SU-DHL-6 (cell line): ENCODE results near the gene KIRREL2.

Source experiments
- H2AFZ ChIP-seq: fragments of 200-600 bp; sonication (generic); 2 replicates; pipeline ENCODE4 v1.6.1; 2014; ENCODE audit warnings: low read depth, mild to moderate bottlenecking, moderate library complexity, mixed read lengths, antibody characterized with exemption, low read length; ENCODE audit not compliant: severe bottlenecking
- H3F3A ChIP-seq: fragments of 200-600 bp; shearing (Covaris generic); 2 replicates; pipeline ENCODE4 v1.6.0; 2016; ENCODE audit warnings: antibody characterized with exemption, mild to moderate bottlenecking; ENCODE audit not compliant: insufficient read depth
- H3K27ac ChIP-seq: fragments of 200-600 bp; sonication (generic); 2 replicates; pipeline ENCODE4 v1.5.1; 2016; ENCODE audit warnings: low read depth, mild to moderate bottlenecking, low read length, moderate library complexity, mixed read lengths
- H3K27me3 ChIP-seq: fragments of 200-600 bp; sonication (generic), shearing (Covaris generic); 2 replicates; pipeline ENCODE4 v1.6.0; 2014; ENCODE audit warnings: mild to moderate bottlenecking, low read length
- H3K36me3 ChIP-seq: fragments of 200-600 bp; sonication (generic); 2 replicates; pipeline ENCODE4 v1.6.1; 2014; ENCODE audit warnings: mild to moderate bottlenecking, low read length, mixed read lengths
- H3K4me2 ChIP-seq: fragments of 300-600, 200-600 bp; shearing (Covaris generic), sonication (generic); 2 replicates; pipeline ENCODE4 v1.6.0; 2014; ENCODE audit warnings: low read length, low read depth, mild to moderate bottlenecking; ENCODE audit not compliant: poor library complexity, severe bottlenecking
- H3K4me3 ChIP-seq: fragments of 200-600 bp; sonication (generic); 2 replicates; pipeline ENCODE4 v1.5.1; 2014; ENCODE audit warnings: antibody characterized with exemption, low read length, mild to moderate bottlenecking, mixed read lengths; ENCODE audit not compliant: insufficient read depth, poor library complexity, severe bottlenecking
- H3K79me2 ChIP-seq: fragments of 200-600 bp; sonication (generic); 2 replicates; pipeline ENCODE4 v1.6.1; 2014; ENCODE audit warnings: mild to moderate bottlenecking, low read length, moderate library complexity; ENCODE audit not compliant: insufficient read depth
- H3K9ac ChIP-seq: fragments of 200-600 bp; sonication (generic); 2 replicates; pipeline ENCODE4 v1.7.0; 2014; ENCODE audit warnings: mild to moderate bottlenecking, low read length
- H3K9me2 ChIP-seq: fragments of 200-600 bp; sonication (generic); replicated peaks from 2 replicates; pipeline ENCODE4 v1.6.1; 2014; ENCODE audit warnings: low read length; ENCODE audit not compliant: insufficient read depth
- H3K9me3 ChIP-seq: fragments of 200-600 bp; sonication (generic); 2 replicates; pipeline ENCODE4 v1.6.1; 2014; ENCODE audit warnings: low read length, mixed read lengths; ENCODE audit not compliant: insufficient read depth
- H4K20me1 ChIP-seq: fragments of 200-600 bp; sonication (generic); 2 replicates; pipeline ENCODE4 v1.6.1; 2014; ENCODE audit warnings: low read depth, mild to moderate bottlenecking, antibody characterized with exemption, low read length, moderate library complexity, mixed read lengths
- EZH2phosphoT487 ChIP-seq: fragments of 200-600 bp; sonication (generic), shearing (Covaris generic); conservative IDR thresholded peaks from 2 replicates; pipeline ENCODE4 v1.6.1; 2018; ENCODE audit warnings: mild to moderate bottlenecking, antibody characterized with exemption, low read length, moderate library complexity, mixed read lengths
- TF ChIP-seq, protein P1 (sequence below): fragments of 200-600 bp; sonication (generic); IDR thresholded peaks from one replicate; pipeline ENCODE4 v1.5.1; 2017; ENCODE audit warnings: antibody characterized with exemption, mild to moderate bottlenecking, low read length, moderate library complexity; ENCODE audit not compliant: insufficient read depth, poor library complexity, severe bottlenecking

The KIRREL2 gene

GRCh38 chr19:35901854-35902661 lies 45.3 kb downstream of the KIRREL2 start, which contains the start of gene HCST:
Gene HCST, plus strand, starts transcription at chr19:35902529. Its CDS starts 65 bp downstream, at chr19:35902594.
- Histone ChIP-seq H2AFZ (peak within 1 kb of the TSS; percentile 38), H3K36me3 (peaks cover 5% of the 10 kb centered on the region), H3K9ac (peak within 1 kb of the TSS; percentile 99), H3K27me3 (no peaks in the 10 kb centered on the region), H3F3A (peaks cover 46% of the 10 kb centered on the region), H3K79me2 (peaks cover 16% of the 10 kb centered on the region), H4K20me1 (no peaks in the 10 kb centered on the region), H3K9me3 (no peaks in the 10 kb centered on the region), H3K4me3 (peak within 1 kb of the TSS; percentile 50), H3K27ac (peak within 1 kb of the TSS; percentile 98), H3K4me2 (peak within 1 kb of the TSS; percentile 73), H3K9me2 (no peaks in the 10 kb centered on the region)
- TF ChIP-seq EZH2phosphoT487: no peak
- TF ChIP-seq, protein P1, sequence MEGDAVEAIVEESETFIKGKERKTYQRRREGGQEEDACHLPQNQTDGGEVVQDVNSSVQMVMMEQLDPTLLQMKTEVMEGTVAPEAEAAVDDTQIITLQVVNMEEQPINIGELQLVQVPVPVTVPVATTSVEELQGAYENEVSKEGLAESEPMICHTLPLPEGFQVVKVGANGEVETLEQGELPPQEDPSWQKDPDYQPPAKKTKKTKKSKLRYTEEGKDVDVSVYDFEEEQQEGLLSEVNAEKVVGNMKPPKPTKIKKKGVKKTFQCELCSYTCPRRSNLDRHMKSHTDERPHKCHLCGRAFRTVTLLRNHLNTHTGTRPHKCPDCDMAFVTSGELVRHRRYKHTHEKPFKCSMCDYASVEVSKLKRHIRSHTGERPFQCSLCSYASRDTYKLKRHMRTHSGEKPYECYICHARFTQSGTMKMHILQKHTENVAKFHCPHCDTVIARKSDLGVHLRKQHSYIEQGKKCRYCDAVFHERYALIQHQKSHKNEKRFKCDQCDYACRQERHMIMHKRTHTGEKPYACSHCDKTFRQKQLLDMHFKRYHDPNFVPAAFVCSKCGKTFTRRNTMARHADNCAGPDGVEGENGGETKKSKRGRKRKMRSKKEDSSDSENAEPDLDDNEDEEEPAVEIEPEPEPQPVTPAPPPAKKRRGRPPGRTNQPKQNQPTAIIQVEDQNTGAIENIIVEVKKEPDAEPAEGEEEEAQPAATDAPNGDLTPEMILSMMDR: no peak

- Histone ChIP-seq H3K9ac (peak overlapping the region; percentile 99), H4K20me1 (no peaks in the 10 kb centered on the region), H3K27ac (peak overlapping the region; percentile 98), H2AFZ (no peak overlapping the region), H3K4me2 (peak overlapping the region; percentile 73), H3K4me3 (peak overlapping the region; percentile 50), H3K9me3 (no peaks in the 10 kb centered on the region), H3K79me2 (peaks cover 16% of the 10 kb centered on the region), H3F3A (peaks cover 46% of the 10 kb centered on the region), H3K9me2 (no peaks in the 10 kb centered on the region), H3K36me3 (peaks cover 3% of the 10 kb centered on the region; the same call in 1 of the 2 replicates), H3K27me3 (no peaks in the 10 kb centered on the region)
- TF ChIP-seq, protein P1: no peak
- TF ChIP-seq EZH2phosphoT487: no peak
Observed at GRCh38 chr19:35902870-35903475, 46.3 kb downstream of the KIRREL2 start.

DNA sequence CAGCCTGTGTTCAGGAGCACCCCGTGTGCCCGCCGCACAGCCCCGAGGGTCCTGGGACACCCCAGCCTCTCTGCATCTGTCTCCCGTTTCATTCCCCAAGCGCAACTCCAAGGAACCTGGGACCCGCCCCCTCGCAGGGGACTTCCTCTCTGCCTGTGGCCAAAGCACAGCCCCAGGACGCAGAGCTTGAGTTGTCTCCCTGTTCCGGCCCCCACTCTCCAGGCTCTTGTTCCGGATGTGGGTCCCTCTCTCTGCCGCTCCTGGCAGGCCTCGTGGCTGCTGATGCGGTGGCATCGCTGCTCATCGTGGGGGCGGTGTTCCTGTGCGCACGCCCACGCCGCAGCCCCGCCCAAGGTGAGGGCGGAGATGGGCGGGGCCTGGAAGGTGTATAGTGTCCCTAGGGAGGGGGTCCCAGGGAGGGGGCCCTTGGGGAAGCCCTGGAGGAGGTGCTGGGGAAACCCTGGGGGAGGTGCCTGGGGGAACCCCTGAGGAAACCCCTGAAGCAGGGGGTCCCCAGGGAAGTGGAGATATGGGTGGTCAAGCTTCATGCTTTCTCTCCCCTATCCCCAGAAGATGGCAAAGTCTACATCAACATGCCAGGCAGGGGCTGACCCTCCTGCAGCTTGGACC lies 47.0 kb downstream of the KIRREL2 start:
- H3K27me3 ChIP-seq: no peaks in the 10 kb centered on the region
- H3F3A ChIP-seq: peaks cover 46% of the 10 kb centered on the region
- no peak for TF ChIP-seq EZH2phosphoT487
- TF ChIP-seq, protein P1: no peak
- H3K27ac ChIP-seq: peak overlapping the region; percentile 98
- no peak overlapping the region for H2AFZ ChIP-seq
- no peaks in the 10 kb centered on the region for H3K36me3 ChIP-seq
- H3K4me2 ChIP-seq: peak overlapping the region; percentile 73
- H3K4me3 ChIP-seq: peak overlapping the region; percentile 50
- peaks cover 9% of the 10 kb centered on the region for H3K79me2 ChIP-seq
- H3K9me3 ChIP-seq: no peaks in the 10 kb centered on the region
- peak overlapping the region; percentile 99 for H3K9ac ChIP-seq
- H4K20me1 ChIP-seq: no peaks in the 10 kb centered on the region
- no peaks in the 10 kb centered on the region for H3K9me2 ChIP-seq
